Nephron progenitor cell (in vitro differentiated cells): ENCODE data around the gene SMARCD2.
"Not testable (repeated sequence)": the region's sequence is repeated elsewhere in the genome, so short reads cannot be mapped to it uniquely, and the experiment has no call there.

Experiments
- DNase-seq: peaks from one replicate; pipeline ENCODE4 v3.0.0; 2021
- H3K27ac Mint-ChIP-seq: 2 replicates; pipeline ENCODE4 v1.8.0; 2021; ENCODE audit warnings: mild to moderate bottlenecking, moderate library complexity, mixed read lengths
- H3K27me3 Mint-ChIP-seq: 2 replicates; pipeline ENCODE4 v1.8.0; 2021; ENCODE audit warnings: mild to moderate bottlenecking, low read depth, mixed read lengths; ENCODE audit not compliant: poor library complexity
- H3K36me3 Mint-ChIP-seq: 2 replicates; pipeline ENCODE4 v1.8.0; 2021; ENCODE audit warnings: low read depth, mixed read lengths
- H3K4me1 Mint-ChIP-seq: 2 replicates; pipeline ENCODE4 v1.8.0; 2021; ENCODE audit warnings: mixed read lengths
- H3K4me3 Mint-ChIP-seq: 2 replicates; pipeline ENCODE4 v1.8.0; 2021; ENCODE audit warnings: mild to moderate bottlenecking, moderate library complexity, mixed read lengths
- H3K9me3 Mint-ChIP-seq: 2 replicates; pipeline ENCODE4 v1.8.0; 2021; ENCODE audit warnings: mild to moderate bottlenecking, moderate library complexity, mixed read lengths
- CTCF ChIP-seq: fragments of 200-600 bp; sonication (generic); IDR thresholded peaks from 2 replicates; pipeline ENCODE4 v1.5.0; 2021; ENCODE audit warnings: antibody characterized with exemption

The SMARCD2 gene

GRCh38 chr17:63816123-63816522, 26.4 kb downstream of the SMARCD2 start:
- H3K4me1 Mint-ChIP-seq = no peaks in the 10 kb centered on the region
- DNase-seq = no peak
- no peaks in the 10 kb centered on the region for H3K9me3 Mint-ChIP-seq
- H3K36me3 Mint-ChIP-seq = peaks cover 93% of the 10 kb centered on the region
- no peak overlapping the region for H3K4me3 Mint-ChIP-seq
- no peak for TF ChIP-seq CTCF
- H3K27ac Mint-ChIP-seq = no peak overlapping the region
- no peaks in the 10 kb centered on the region for H3K27me3 Mint-ChIP-seq

GRCh38 chr17:63809970-63810369, 32.5 kb downstream of the SMARCD2 start:
- Mint-ChIP-seq H3K4me3 (no peak overlapping the region), H3K27me3 (no peaks in the 10 kb centered on the region), H3K27ac (no peak overlapping the region), H3K9me3 (no peaks in the 10 kb centered on the region), H3K36me3 (peaks cover 88% of the 10 kb centered on the region), H3K4me1 (no peaks in the 10 kb centered on the region)
- no peak for DNase-seq
- no peak for TF ChIP-seq CTCF

GRCh38 chr17:63805591-63805990, 36.9 kb downstream of the SMARCD2 start:
- Mint-ChIP-seq H3K27ac (no peak overlapping the region), H3K9me3 (no peaks in the 10 kb centered on the region), H3K4me1 (no peaks in the 10 kb centered on the region), H3K27me3 (no peaks in the 10 kb centered on the region), H3K36me3 (peaks cover 71% of the 10 kb centered on the region), H3K4me3 (no peak overlapping the region)
- TF ChIP-seq CTCF = no peak
- DNase-seq = no peak

- Mint-ChIP-seq H3K4me1 (no peaks in the 10 kb centered on the region), H3K4me3 (no peak overlapping the region), H3K27ac (peak overlapping the region; percentile 22), H3K9me3 (no peaks in the 10 kb centered on the region), H3K36me3 (peaks cover 73% of the 10 kb centered on the region), H3K27me3 (no peaks in the 10 kb centered on the region)
- no peak for TF ChIP-seq CTCF
- DNase-seq = no peak
Measured at GRCh38 chr17:63804328-63804727, 38.2 kb downstream of the SMARCD2 start.

- Mint-ChIP-seq H3K27ac (peak overlapping the region; percentile 15), H3K4me3 (no peak overlapping the region), H3K9me3 (no peaks in the 10 kb centered on the region), H3K27me3 (no peaks in the 10 kb centered on the region), H3K4me1 (no peaks in the 10 kb centered on the region), H3K36me3 (peaks cover 61% of the 10 kb centered on the region)
- no peak for DNase-seq
- no peak for TF ChIP-seq CTCF
Measured at GRCh38 chr17:63800783-63801182, 41.7 kb downstream of the SMARCD2 start.

GRCh38 chr17:63798572-63799106, 43.8 kb downstream of the SMARCD2 start:
- Mint-ChIP-seq H3K27ac (no peak overlapping the region), H3K27me3 (no peaks in the 10 kb centered on the region), H3K4me3 (no peak overlapping the region), H3K4me1 (no peaks in the 10 kb centered on the region), H3K9me3 (no peaks in the 10 kb centered on the region), H3K36me3 (peaks cover 65% of the 10 kb centered on the region)
- TF ChIP-seq CTCF = no peak
- no peak for DNase-seq

- not testable (repeated sequence) for H3K27ac Mint-ChIP-seq, DNase-seq
- peaks cover 71% of the 10 kb centered on the region for H3K36me3 Mint-ChIP-seq
Measured at GRCh38 chr17:63796375-63796774, 46.1 kb downstream of the SMARCD2 start.

More at GRCh38 chr17:63796375-63796774, 46.1 kb downstream of the SMARCD2 start:
- H3K9me3 Mint-ChIP-seq, H3K4me3 Mint-ChIP-seq, H3K27me3 Mint-ChIP-seq, H3K4me1 Mint-ChIP-seq: not testable (repeated sequence)
